HCT116 (cell line): ENCODE results near the gene TBPL1. TPM values are rescaled to one million over a fixed set of nuclear protein-coding genes. Genes with fewer than 3 reads are reported as not detected.

Experiments
- ATAC-seq: fragments of 200-7000 bp; cut with Tn5 transposase; 2 replicates; pipeline ENCODE4 v1.9.1; 2020; ENCODE audit warnings: mild to moderate bottlenecking, moderate library complexity
- BruUV-seq: library from RNA; stranded (reverse); fragments of 400-500 nt; replicated peaks from 2 replicates; lab custom pipeline; 2021; lab: Mats Ljungman, UMichigan
- CTCF ChIA-PET: fragments of 300-600 bp; sonication (Branson Sonifier 250); formaldehyde crosslinking; loops from one replicate; lab custom pipeline; 2021; ENCODE audit warnings: antibody characterized with exemption; lab: Charles Lee
- POLR2A ChIA-PET: fragments of 300-600, 350-600 bp; sonication (Branson Sonifier 250); formaldehyde crosslinking; loops from one replicate; lab custom pipeline; 2021; ENCODE audit warnings: antibody characterized with exemption; lab: Charles Lee
- RAD21 ChIA-PET, 2 experiments: fragments of 300-600 bp; sonication (Branson Sonifier 250); formaldehyde crosslinking; loops; one replicate each; lab custom pipeline; 2023; ENCODE audit warnings: low total read pairs in 2 of 2; ENCODE audit not compliant: uncharacterized antibody in 2 of 2, unreplicated experiment in 2 of 2, low non-redundant PET in 1 of 2; lab: Charles Lee
- DNase-seq: peaks from one replicate; pipeline ENCODE4 v3.0.0-alpha.2; 2010; ENCODE audit warnings: low read depth, low spot score
- H2AFZ ChIP-seq: fragments of 200-600 bp; shearing (Covaris generic), sonication (generic); 2 replicates; pipeline ENCODE4 v1.6.1; 2017; ENCODE audit warnings: low read depth, mixed run types, mixed read lengths, antibody characterized with exemption, low read length; ENCODE audit not compliant: poor library complexity, severe bottlenecking
- H3K27ac ChIP-seq: 2 replicates; pipeline ENCODE4 v1.5.1; 2012; ENCODE audit warnings: low read depth, low read length
- H3K27me3 ChIP-seq: fragments of 200-600 bp; sonication (generic); 2 replicates; pipeline ENCODE4 v1.6.1; 2016; ENCODE audit warnings: mixed run types, low read length, mixed read lengths; ENCODE audit not compliant: insufficient read depth
- H3K36me3 ChIP-seq, 2 experiments: fragments of 200-500 bp in 1 of 2; fragments of 200-600 bp in 1 of 2; sonication (Bioruptor generic) in 1 of 2; sonication (generic) in 1 of 2; 2 replicates each; pipeline versions ENCODE4 v1.5.1 to v1.6.1; 2014 to 2016; ENCODE audit warnings: low read length in 2 of 2, inconsistent platforms in 1 of 2, mixed read lengths in 1 of 2, mixed run types in 1 of 2; ENCODE audit not compliant: insufficient read depth in 2 of 2, control insufficient read depth in 1 of 2
- H3K4me1 ChIP-seq, 2 experiments: fragments of 200-600 bp in 1 of 2; sonication (generic) in 1 of 2; 2 replicates each; pipeline versions ENCODE4 v1.5.1 to v1.6.1; 2012 to 2017; ENCODE audit warnings: low read length in 2 of 2, inconsistent platforms in 1 of 2, mild to moderate bottlenecking in 1 of 2, mixed read lengths in 1 of 2, mixed run types in 1 of 2, moderate library complexity in 1 of 2; ENCODE audit not compliant: insufficient read depth in 2 of 2, control insufficient read depth in 1 of 2
- H3K4me2 ChIP-seq: fragments of 200-600 bp; sonication (generic); 2 replicates; pipeline ENCODE4 v1.6.1; 2017; ENCODE audit warnings: mixed run types, low read length, mixed read lengths
- H3K4me3 ChIP-seq, 2 experiments: fragments of 200-600 bp in 1 of 2; sonication (generic) in 1 of 2; replicated peaks in 1 of 2; 2 replicates each; pipeline ENCODE4 v1.5.1; 2011 to 2016; ENCODE audit warnings: low read length in 2 of 2, control low read depth in 1 of 2, low read depth in 1 of 2, mild to moderate bottlenecking in 1 of 2, mixed read lengths in 1 of 2, mixed run types in 1 of 2
- H3K79me2 ChIP-seq: fragments of 200-600 bp; sonication (generic); 2 replicates; pipeline ENCODE4 v1.6.1; 2017; ENCODE audit warnings: mild to moderate bottlenecking, mixed run types, low read length, moderate library complexity, mixed read lengths; ENCODE audit not compliant: insufficient read depth
- H3K9ac ChIP-seq: fragments of 200-600 bp; sonication (generic); 2 replicates; pipeline ENCODE4 v1.6.1; 2016; ENCODE audit warnings: low read length, mixed read lengths
- H3K9me2 ChIP-seq: fragments of 200-600 bp; sonication (generic), shearing (Covaris generic); 2 replicates; pipeline ENCODE4 v1.6.1; 2017; ENCODE audit warnings: mixed run types, mild to moderate bottlenecking, moderate library complexity; ENCODE audit not compliant: insufficient read depth
- H3K9me3 ChIP-seq, 2 experiments: fragments of 200-500 bp in 1 of 2; fragments of 200-600 bp in 1 of 2; sonication (Bioruptor generic) in 1 of 2; sonication (generic) in 1 of 2; 2 replicates each; pipeline ENCODE4 v1.6.1; 2014 to 2017; ENCODE audit warnings: low read length in 2 of 2, mixed read lengths in 2 of 2, inconsistent platforms in 1 of 2, low read depth in 1 of 2, mild to moderate bottlenecking in 1 of 2, mixed run types in 1 of 2, moderate library complexity in 1 of 2; ENCODE audit not compliant: control insufficient read depth in 1 of 2, insufficient read depth in 1 of 2
- H4K20me1 ChIP-seq: fragments of 200-600 bp; sonication (generic), shearing (Covaris generic); 2 replicates; pipeline ENCODE4 v1.6.1; 2017; ENCODE audit warnings: mixed run types, mild to moderate bottlenecking, moderate library complexity; ENCODE audit not compliant: insufficient read depth
- CBX3 ChIP-seq: IDR thresholded peaks from 2 replicates; pipeline ENCODE4 v1.6.1; 2012; ENCODE audit warnings: low read depth
- CEBPB ChIP-seq: IDR thresholded peaks from 2 replicates; pipeline ENCODE4 v1.6.1; 2012; ENCODE audit warnings: low read depth
- EZH2 ChIP-seq: fragments of 200-600 bp; sonication (generic); IDR thresholded peaks from 2 replicates; pipeline ENCODE4 v1.6.1; 2017; ENCODE audit warnings: antibody characterized with exemption, mixed run types
- POLR2AphosphoS5 ChIP-seq: IDR thresholded peaks from 2 replicates; pipeline ENCODE4 v1.6.1; 2011; ENCODE audit warnings: mild to moderate bottlenecking, low read depth, low read length, moderate library complexity
- RAD21 ChIP-seq: IDR thresholded peaks from 2 replicates; pipeline ENCODE4 v1.6.1; 2012; ENCODE audit warnings: low read depth, mild to moderate bottlenecking
- SIN3A ChIP-seq: IDR thresholded peaks from 2 replicates; pipeline ENCODE4 v1.6.1; 2012; ENCODE audit warnings: low read depth
- SRF ChIP-seq: IDR thresholded peaks from 2 replicates; pipeline ENCODE4 v1.6.1; 2012; ENCODE audit warnings: low read depth
- YY1 ChIP-seq: IDR thresholded peaks from 2 replicates; pipeline ENCODE4 v1.6.1; 2011; ENCODE audit warnings: low read length, low read depth, moderate library complexity, mild to moderate bottlenecking; ENCODE audit not compliant: insufficient replicate concordance; ENCODE audit errors: extremely low read depth
- ZFX ChIP-seq: fragments of 450-650 bp; IDR thresholded peaks from 2 replicates; pipeline ENCODE4 v1.6.1; 2017
- intact Hi-C: fragments of 100-400 bp; cut with micrococcal nuclease; formaldehyde crosslinking; loops from 2 replicates; pipeline ENCODE4 v1.10.0; 2022
- total RNA-seq: library from RNA; stranded (reverse); gene quantifications from one replicate; pipeline ENCODE4 v1.2.1, GENCODE V29; 2021; ENCODE audit not compliant: unreplicated experiment
- TF ChIP-seq, protein P1 (sequence below): IDR thresholded peaks from 2 replicates; pipeline ENCODE4 v1.6.1; 2011; ENCODE audit warnings: mild to moderate bottlenecking, low read length, moderate library complexity; ENCODE audit not compliant: insufficient replicate concordance; ENCODE audit errors: extremely low read depth
- TF ChIP-seq, protein P2 (sequence below): IDR thresholded peaks from 2 replicates; pipeline ENCODE4 v1.6.1; 2012
- TF ChIP-seq, protein P3 (sequence below): IDR thresholded peaks from 2 replicates; pipeline ENCODE4 v1.6.1; 2012; ENCODE audit warnings: low read depth
- TF ChIP-seq, protein P4 (sequence below), 3 experiments: fragments of 200-600 bp in 1 of 3; sonication (generic) in 1 of 3; IDR thresholded peaks in 2 of 3; conservative IDR thresholded peaks in 1 of 3; 2 replicates each; pipeline ENCODE4 v1.5.1; 2012 to 2017; ENCODE audit warnings: low read depth in 2 of 3, low read length in 2 of 3, antibody characterized with exemption in 1 of 3, borderline replicate concordance in 1 of 3, control low read depth in 1 of 3, mild to moderate bottlenecking in 1 of 3, mixed read lengths in 1 of 3, mixed run types in 1 of 3, moderate library complexity in 1 of 3; ENCODE audit not compliant: insufficient read depth in 1 of 3
- TF ChIP-seq, protein P5 (sequence below): IDR thresholded peaks from 2 replicates; pipeline ENCODE4 v1.6.1; 2012

The TBPL1 gene
- total RNA-seq, 1 experiment from 2014 or later: 34.9 TPM

DNA sequence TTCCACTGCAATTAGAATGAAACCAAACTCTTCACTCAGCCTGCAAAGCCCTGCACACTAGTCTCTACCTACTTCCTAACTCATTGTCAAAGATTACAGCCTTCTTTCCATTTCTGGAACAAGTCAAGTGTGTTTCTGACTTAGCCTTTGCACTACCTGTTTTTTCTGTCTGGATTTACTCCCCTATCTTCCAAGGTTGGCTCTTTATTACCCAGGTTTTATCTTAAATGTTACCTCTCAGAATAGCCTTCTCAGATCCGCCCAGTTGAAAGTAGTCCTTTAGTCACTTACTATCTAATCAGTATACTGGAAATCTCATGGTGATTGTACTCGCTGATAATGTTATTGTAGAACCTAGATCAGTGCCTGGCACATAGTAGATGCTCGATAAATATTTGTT lies 42.7 kb downstream of the TBPL1 start (continued):
- TF ChIP-seq, protein P1, sequence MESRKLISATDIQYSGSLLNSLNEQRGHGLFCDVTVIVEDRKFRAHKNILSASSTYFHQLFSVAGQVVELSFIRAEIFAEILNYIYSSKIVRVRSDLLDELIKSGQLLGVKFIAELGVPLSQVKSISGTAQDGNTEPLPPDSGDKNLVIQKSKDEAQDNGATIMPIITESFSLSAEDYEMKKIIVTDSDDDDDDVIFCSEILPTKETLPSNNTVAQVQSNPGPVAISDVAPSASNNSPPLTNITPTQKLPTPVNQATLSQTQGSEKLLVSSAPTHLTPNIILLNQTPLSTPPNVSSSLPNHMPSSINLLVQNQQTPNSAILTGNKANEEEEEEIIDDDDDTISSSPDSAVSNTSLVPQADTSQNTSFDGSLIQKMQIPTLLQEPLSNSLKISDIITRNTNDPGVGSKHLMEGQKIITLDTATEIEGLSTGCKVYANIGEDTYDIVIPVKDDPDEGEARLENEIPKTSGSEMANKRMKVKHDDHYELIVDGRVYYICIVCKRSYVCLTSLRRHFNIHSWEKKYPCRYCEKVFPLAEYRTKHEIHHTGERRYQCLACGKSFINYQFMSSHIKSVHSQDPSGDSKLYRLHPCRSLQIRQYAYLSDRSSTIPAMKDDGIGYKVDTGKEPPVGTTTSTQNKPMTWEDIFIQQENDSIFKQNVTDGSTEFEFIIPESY: no peak
- TF ChIP-seq, protein P2, sequence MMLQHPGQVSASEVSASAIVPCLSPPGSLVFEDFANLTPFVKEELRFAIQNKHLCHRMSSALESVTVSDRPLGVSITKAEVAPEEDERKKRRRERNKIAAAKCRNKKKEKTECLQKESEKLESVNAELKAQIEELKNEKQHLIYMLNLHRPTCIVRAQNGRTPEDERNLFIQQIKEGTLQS: no peak
- no peak for TF ChIP-seq RAD21

DNA sequence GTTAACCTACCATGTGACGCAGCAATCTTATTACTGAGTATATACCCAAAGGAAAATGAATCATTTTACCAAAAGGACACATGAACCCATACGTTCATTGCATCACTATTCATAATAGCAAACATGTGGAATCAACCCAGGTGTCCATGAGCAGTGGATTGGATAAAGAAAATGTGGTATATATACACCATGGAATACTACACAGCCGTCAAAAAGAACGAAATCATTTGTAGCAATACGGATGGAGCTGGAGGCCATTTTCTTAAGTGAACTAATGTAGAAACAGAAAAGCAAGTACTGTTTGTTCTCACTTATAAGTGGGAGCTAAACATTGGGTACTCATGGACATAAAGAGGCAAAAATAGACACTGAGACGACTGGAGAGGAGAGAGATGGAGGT lies 44.2 kb downstream of the TBPL1 start:
- ChIA-PET RAD21 (no interaction called here), CTCF (no interaction called here), POLR2A (no interaction called here)
- Histone ChIP-seq H3K27me3 (no peaks in the 10 kb centered on the region), H3K4me2 (no peak overlapping the region), H3K9ac (no peak overlapping the region), H3K4me1 (no peaks in the 10 kb centered on the region), H3K9me3 (no peaks in the 10 kb centered on the region), H2AFZ (no peak overlapping the region), H3K27ac (no peak overlapping the region), H3K36me3 (no peaks in the 10 kb centered on the region), H4K20me1 (no peaks in the 10 kb centered on the region), H3K9me2 (no peaks in the 10 kb centered on the region), H3K79me2 (no peaks in the 10 kb centered on the region), H3K4me3 (no peak overlapping the region)
- no TSS peak for BruUV-seq
- ATAC-seq: no peak
- intact Hi-C loops: no loop called here
- DNase-seq: no peak
- TF ChIP-seq YY1 (no peak), CBX3 (no peak), SIN3A (no peak), SRF (no peak), ZFX (no peak), POLR2AphosphoS5 (no peak), EZH2 (no peak), CEBPB (no peak)
- TF ChIP-seq, protein P2: no peak
- TF ChIP-seq, protein P3, sequence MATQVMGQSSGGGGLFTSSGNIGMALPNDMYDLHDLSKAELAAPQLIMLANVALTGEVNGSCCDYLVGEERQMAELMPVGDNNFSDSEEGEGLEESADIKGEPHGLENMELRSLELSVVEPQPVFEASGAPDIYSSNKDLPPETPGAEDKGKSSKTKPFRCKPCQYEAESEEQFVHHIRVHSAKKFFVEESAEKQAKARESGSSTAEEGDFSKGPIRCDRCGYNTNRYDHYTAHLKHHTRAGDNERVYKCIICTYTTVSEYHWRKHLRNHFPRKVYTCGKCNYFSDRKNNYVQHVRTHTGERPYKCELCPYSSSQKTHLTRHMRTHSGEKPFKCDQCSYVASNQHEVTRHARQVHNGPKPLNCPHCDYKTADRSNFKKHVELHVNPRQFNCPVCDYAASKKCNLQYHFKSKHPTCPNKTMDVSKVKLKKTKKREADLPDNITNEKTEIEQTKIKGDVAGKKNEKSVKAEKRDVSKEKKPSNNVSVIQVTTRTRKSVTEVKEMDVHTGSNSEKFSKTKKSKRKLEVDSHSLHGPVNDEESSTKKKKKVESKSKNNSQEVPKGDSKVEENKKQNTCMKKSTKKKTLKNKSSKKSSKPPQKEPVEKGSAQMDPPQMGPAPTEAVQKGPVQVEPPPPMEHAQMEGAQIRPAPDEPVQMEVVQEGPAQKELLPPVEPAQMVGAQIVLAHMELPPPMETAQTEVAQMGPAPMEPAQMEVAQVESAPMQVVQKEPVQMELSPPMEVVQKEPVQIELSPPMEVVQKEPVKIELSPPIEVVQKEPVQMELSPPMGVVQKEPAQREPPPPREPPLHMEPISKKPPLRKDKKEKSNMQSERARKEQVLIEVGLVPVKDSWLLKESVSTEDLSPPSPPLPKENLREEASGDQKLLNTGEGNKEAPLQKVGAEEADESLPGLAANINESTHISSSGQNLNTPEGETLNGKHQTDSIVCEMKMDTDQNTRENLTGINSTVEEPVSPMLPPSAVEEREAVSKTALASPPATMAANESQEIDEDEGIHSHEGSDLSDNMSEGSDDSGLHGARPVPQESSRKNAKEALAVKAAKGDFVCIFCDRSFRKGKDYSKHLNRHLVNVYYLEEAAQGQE: no peak
- TF ChIP-seq, protein P4, sequence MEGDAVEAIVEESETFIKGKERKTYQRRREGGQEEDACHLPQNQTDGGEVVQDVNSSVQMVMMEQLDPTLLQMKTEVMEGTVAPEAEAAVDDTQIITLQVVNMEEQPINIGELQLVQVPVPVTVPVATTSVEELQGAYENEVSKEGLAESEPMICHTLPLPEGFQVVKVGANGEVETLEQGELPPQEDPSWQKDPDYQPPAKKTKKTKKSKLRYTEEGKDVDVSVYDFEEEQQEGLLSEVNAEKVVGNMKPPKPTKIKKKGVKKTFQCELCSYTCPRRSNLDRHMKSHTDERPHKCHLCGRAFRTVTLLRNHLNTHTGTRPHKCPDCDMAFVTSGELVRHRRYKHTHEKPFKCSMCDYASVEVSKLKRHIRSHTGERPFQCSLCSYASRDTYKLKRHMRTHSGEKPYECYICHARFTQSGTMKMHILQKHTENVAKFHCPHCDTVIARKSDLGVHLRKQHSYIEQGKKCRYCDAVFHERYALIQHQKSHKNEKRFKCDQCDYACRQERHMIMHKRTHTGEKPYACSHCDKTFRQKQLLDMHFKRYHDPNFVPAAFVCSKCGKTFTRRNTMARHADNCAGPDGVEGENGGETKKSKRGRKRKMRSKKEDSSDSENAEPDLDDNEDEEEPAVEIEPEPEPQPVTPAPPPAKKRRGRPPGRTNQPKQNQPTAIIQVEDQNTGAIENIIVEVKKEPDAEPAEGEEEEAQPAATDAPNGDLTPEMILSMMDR (IDR thresholded peaks at IDR 0.05 in 2 of 3, conservative IDR thresholded peaks at IDR 0.05 in 1 of 3; ENCODE audit: borderline replicate concordance in 1 of 3, insufficient read depth in 1 of 3, low read depth in 2 of 3, low read length in 2 of 3): no peak
- TF ChIP-seq, protein P5, sequence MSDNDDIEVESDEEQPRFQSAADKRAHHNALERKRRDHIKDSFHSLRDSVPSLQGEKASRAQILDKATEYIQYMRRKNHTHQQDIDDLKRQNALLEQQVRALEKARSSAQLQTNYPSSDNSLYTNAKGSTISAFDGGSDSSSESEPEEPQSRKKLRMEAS: no peak
- TF ChIP-seq, protein P1: no peak
